Retinal pigment epithelial cell (primary cell): ENCODE measurements around the gene MLX.
"Not testable (repeated sequence)": the region's sequence is repeated elsewhere in the genome, so short reads cannot be mapped to it uniquely, and the experiment has no call there.

Source experiments
- DNase-seq: peaks from one replicate; pipeline ENCODE4 v3.0.0-alpha.2; 2010; ENCODE audit warnings: low read depth
- H3K4me3 ChIP-seq: 2 replicates; pipeline ENCODE4 v1.5.1; 2011; ENCODE audit warnings: mild to moderate bottlenecking, low read length, control low read depth, moderate library complexity
- CTCF ChIP-seq: conservative IDR thresholded peaks from 2 replicates; pipeline ENCODE4 v1.5.1; 2011; ENCODE audit warnings: low read depth, low read length, control low read depth, inconsistent platforms

The MLX gene

GRCh38 chr17:42554250-42555121 lies 12.4 kb upstream of the MLX start:
- H3K4me3 ChIP-seq: peak overlapping the region; percentile 83
- no peak for DNase-seq
- no peak for TF ChIP-seq CTCF

GRCh38 chr17:42555122-42555622 lies 11.7 kb upstream of the MLX start:
- H3K4me3 ChIP-seq: peak overlapping the region; percentile 83
- no peak for TF ChIP-seq CTCF
- no peak for DNase-seq

GRCh38 chr17:42555961-42556617 lies 10.8 kb upstream of the MLX start:
- H3K4me3 ChIP-seq, DNase-seq: not testable (repeated sequence)

- no peak for TF ChIP-seq CTCF
- DNase-seq: no peak
- H3K4me3 ChIP-seq: no peak overlapping the region
These were observed 7.8 kb upstream of the MLX start for GRCh38 chr17:42559075-42559474.

GRCh38 chr17:42560246-42560645 lies 6.7 kb upstream of the MLX start:
- no peak for DNase-seq
- no peak for TF ChIP-seq CTCF
- no peak overlapping the region for H3K4me3 ChIP-seq

GRCh38 chr17:42561897-42562387 lies 5.0 kb upstream of the MLX start, which contains the start of gene COASY:
COASY (plus strand) TSS chr17:42562148; CDS start chr17:42562623, 475 bp downstream.
- no peak for TF ChIP-seq CTCF
- peak within 1 kb of the TSS; percentile 93 for H3K4me3 ChIP-seq
- peak; percentile 88 for DNase-seq

- no peak for DNase-seq
- no peak for TF ChIP-seq CTCF
- H3K4me3 ChIP-seq: peak overlapping the region; percentile 93
These were observed 4.3 kb upstream of the MLX start for GRCh38 chr17:42562388-42563142.
